HG03097 (cell line): Measurements from ENCODE around the gene NR3C2.

ENCODE experiments used
- ATAC-seq: cut with Tn5 transposase; IDR thresholded peaks from one replicate; pipeline ENCODE4 v1.9.1; 2021; ENCODE audit not compliant: unreplicated experiment, low FRiP score

NR3C2 gene

GRCh38 chr4:148118633-148119032 lies 323.6 kb downstream of the NR3C2 start:
- ATAC-seq = no peak

GRCh38 chr4:148118179-148118578 lies 324.0 kb downstream of the NR3C2 start:
- ATAC-seq = no peak

- no peak for ATAC-seq
Measured at GRCh38 chr4:148116969-148117368, 325.2 kb downstream of the NR3C2 start.

- no peak for ATAC-seq
Measured at GRCh38 chr4:148116264-148116663, 325.9 kb downstream of the NR3C2 start.

GRCh38 chr4:148114436-148114835 lies 327.8 kb downstream of the NR3C2 start:
- no peak for ATAC-seq

- ATAC-seq = no peak
Measured at GRCh38 chr4:148112231-148112982, 329.8 kb downstream of the NR3C2 start.

GRCh38 chr4:148110169-148110568 lies 332.0 kb downstream of the NR3C2 start:
- ATAC-seq = no peak

GRCh38 chr4:148109216-148109615 lies 333.0 kb downstream of the NR3C2 start:
- ATAC-seq = no peak

GRCh38 chr4:148108766-148109165 lies 333.4 kb downstream of the NR3C2 start:
- ATAC-seq = no peak

- no peak for ATAC-seq
Measured at GRCh38 chr4:148103597-148104355, 338.4 kb downstream of the NR3C2 start.

- no peak for ATAC-seq
Measured at GRCh38 chr4:148101790-148102189, 340.4 kb downstream of the NR3C2 start.

- no peak for ATAC-seq
Measured at GRCh38 chr4:148101235-148101634, 341.0 kb downstream of the NR3C2 start.

- ATAC-seq = no peak
Measured at GRCh38 chr4:148097801-148098200, 344.4 kb downstream of the NR3C2 start.

GRCh38 chr4:148095346-148095923 lies 346.8 kb downstream of the NR3C2 start:
- no peak for ATAC-seq

- ATAC-seq = no peak
Measured at GRCh38 chr4:148094149-148094548, 348.1 kb downstream of the NR3C2 start.

- ATAC-seq = no peak
Measured at GRCh38 chr4:148093065-148093464, 349.1 kb downstream of the NR3C2 start.

- ATAC-seq = no peak
Measured at GRCh38 chr4:148092316-148093014, 349.7 kb downstream of the NR3C2 start.

GRCh38 chr4:148091896-148092295 lies 350.3 kb downstream of the NR3C2 start:
- ATAC-seq = no peak

GRCh38 chr4:148090503-148091476 lies 351.4 kb downstream of the NR3C2 start:
- no peak for ATAC-seq

GRCh38 chr4:148090029-148090428 lies 352.2 kb downstream of the NR3C2 start:
- no peak for ATAC-seq
